Lower lobe of right lung (tissue), 2 donors: ENCODE data around the gene ANKMY1. TPM values are rescaled to one million over a fixed set of nuclear protein-coding genes. Genes with fewer than 3 reads are reported as not detected.

ENCODE experiments used
- ATAC-seq, 2 donors: fragments of 200-7000 bp; cut with Tn5 transposase; one replicate each; pipeline ENCODE4 v1.9.1; 2020 to 2022; ENCODE audit warnings: mild to moderate bottlenecking in 2 of 2, moderate library complexity in 2 of 2
- DNase-seq: peaks from one replicate; pipeline ENCODE4 v3.0.0-alpha.2; 2020
- H3K27ac ChIP-seq: fragments of 200-600 bp; one replicate; pipeline ENCODE4 v1.8.0; 2022
- H3K27me3 ChIP-seq: fragments of 200-600 bp; one replicate; pipeline ENCODE4 v1.8.0; 2022; ENCODE audit warnings: low read depth
- H3K36me3 ChIP-seq: fragments of 200-600 bp; one replicate; pipeline ENCODE4 v1.8.0; 2022; ENCODE audit warnings: mild to moderate bottlenecking
- H3K4me1 ChIP-seq: fragments of 200-600 bp; one replicate; pipeline ENCODE4 v1.8.0; 2022
- H3K4me3 ChIP-seq: fragments of 200-600 bp; one replicate; pipeline ENCODE4 v1.8.0; 2022; ENCODE audit warnings: mild to moderate bottlenecking
- H3K9me3 ChIP-seq: fragments of 200-600 bp; one replicate; pipeline ENCODE4 v1.8.0; 2022
- CTCF ChIP-seq: fragments of 200-600 bp; IDR thresholded peaks from one replicate; pipeline ENCODE4 v1.8.0; 2022; ENCODE audit warnings: antibody characterized with exemption, mild to moderate bottlenecking
- intact Hi-C: fragments of 100-400 bp; cut with DNase I; formaldehyde crosslinking; loops from one replicate; pipeline ENCODE4 v1.11.0; 2022
- total RNA-seq: library from RNA; stranded (reverse); fragmentation: NEBNext Ultra II Directional; extraction: Animal tissue kit (Norgen Biotek cat#: 25700); gene quantifications from one replicate; pipeline ENCODE4 v1.2.1, GENCODE V29; 2021
- donor health status: DM: no; HTN: yes; CAD: no; lungs with severe emphysema.

ANKMY1 gene
- total RNA-seq, 1 donor from 2014 or later, result 29.3 TPM

GRCh38 chr2:240440704-240441320, 117.0 kb downstream of the ANKMY1 start:
- no peak for ATAC-seq
- Histone ChIP-seq H3K4me3 (no peak overlapping the region), H3K4me1 (peaks cover 23% of the 10 kb centered on the region), H3K27ac (no peak overlapping the region), H3K36me3 (no peaks in the 10 kb centered on the region), H3K27me3 (peaks cover 22% of the 10 kb centered on the region), H3K9me3 (no peaks in the 10 kb centered on the region)
- peak; percentile 37 for DNase-seq
- TF ChIP-seq CTCF, result no peak
- intact Hi-C loops, result no loop called here

GRCh38 chr2:240440251-240440650, 117.5 kb downstream of the ANKMY1 start:
- DNase-seq (no peak), ATAC-seq (no peak)
- Histone ChIP-seq H3K27ac (no peak overlapping the region), H3K36me3 (no peaks in the 10 kb centered on the region), H3K9me3 (no peaks in the 10 kb centered on the region), H3K4me3 (no peak overlapping the region), H3K4me1 (peaks cover 23% of the 10 kb centered on the region), H3K27me3 (peaks cover 23% of the 10 kb centered on the region)
- no peak for TF ChIP-seq CTCF
- intact Hi-C loops, result no loop called here

DNA sequence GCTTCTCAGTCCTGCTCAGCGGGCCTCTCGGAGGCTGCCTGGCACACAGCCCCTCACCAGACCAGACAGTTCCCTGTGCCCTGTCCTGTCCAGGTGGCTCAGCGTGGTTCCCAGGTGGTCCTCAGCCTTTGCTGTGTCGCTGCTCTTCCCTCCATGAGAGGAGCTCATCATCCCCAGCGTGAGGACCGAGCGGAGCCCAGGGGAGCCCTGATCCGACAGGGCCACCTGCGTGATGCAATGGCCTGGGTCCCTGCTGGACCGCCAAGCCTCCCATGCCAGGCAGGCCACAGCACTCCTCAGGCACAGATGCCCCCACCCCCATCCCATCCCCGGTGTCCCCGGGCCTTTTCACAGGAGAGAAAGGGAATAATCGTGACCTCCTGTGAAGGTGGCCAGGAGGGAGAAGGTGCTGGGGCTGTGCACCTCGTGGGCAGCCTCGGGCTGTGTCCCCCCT, 118.1 kb downstream of the ANKMY1 start:
- Histone ChIP-seq H3K27ac (no peak overlapping the region), H3K36me3 (no peaks in the 10 kb centered on the region), H3K9me3 (no peaks in the 10 kb centered on the region), H3K4me1 (peaks cover 24% of the 10 kb centered on the region), H3K27me3 (peaks cover 26% of the 10 kb centered on the region), H3K4me3 (no peak overlapping the region)
- no peak for TF ChIP-seq CTCF
- intact Hi-C loops, result no loop called here
- DNase-seq (peak; percentile 41), ATAC-seq (no peak)

GRCh38 chr2:240438810-240439697, 118.7 kb downstream of the ANKMY1 start:
- no peak overlapping the region for H3K27ac ChIP-seq
- H3K27me3 ChIP-seq, result peaks cover 29% of the 10 kb centered on the region
- H3K36me3 ChIP-seq, result no peaks in the 10 kb centered on the region
- H3K4me3 ChIP-seq, result no peak overlapping the region
- ATAC-seq (no peak), DNase-seq (peak; percentile 44)
- no peak for TF ChIP-seq CTCF
- intact Hi-C loops, result no loop called here
- H3K9me3 ChIP-seq, result no peaks in the 10 kb centered on the region
- peaks cover 29% of the 10 kb centered on the region for H3K4me1 ChIP-seq

- Histone ChIP-seq H3K4me3 (no peak overlapping the region), H3K36me3 (no peaks in the 10 kb centered on the region), H3K27ac (no peak overlapping the region), H3K27me3 (peaks cover 37% of the 10 kb centered on the region), H3K4me1 (peaks cover 29% of the 10 kb centered on the region), H3K9me3 (no peaks in the 10 kb centered on the region)
- peak; percentile 65 to 70 for ATAC-seq
- TF ChIP-seq CTCF, result peak; percentile 96
- peak; percentile 76 for DNase-seq
- intact Hi-C loops, result no loop called here
These were observed 119.7 kb downstream of the ANKMY1 start for GRCh38 chr2:240437861-240438809.
